OCI-LY7 (cell line): ENCODE measurements around the gene DPP10. TPM values are rescaled to one million over a fixed set of nuclear protein-coding genes. Genes with fewer than 3 reads are reported as not detected.

ENCODE experiments used
- BruUV-seq: library from RNA; stranded (reverse); fragments of 400-500 nt; replicated peaks from 2 replicates; lab custom pipeline; 2021; lab: Mats Ljungman, UMichigan
- CTCF ChIA-PET: fragments of 300-600 bp; sonication (Branson Sonifier 250); formaldehyde crosslinking; loops from one replicate; lab custom pipeline; 2022; ENCODE audit warnings: antibody characterized with exemption; ENCODE audit not compliant: unreplicated experiment; lab: Charles Lee
- POLR2A ChIA-PET: fragments of 300-600 bp; sonication (Branson Sonifier 250); formaldehyde crosslinking; loops from one replicate; lab custom pipeline; 2022; ENCODE audit warnings: antibody characterized with exemption; lab: Charles Lee
- DNase-seq: peaks from one replicate; pipeline ENCODE4 v3.0.0-alpha.2; 2015; ENCODE audit warnings: low spot score
- H2AFZ ChIP-seq: fragments of 200-600 bp; sonication (generic), shearing (Covaris generic); 2 replicates; pipeline ENCODE4 v1.6.1; 2014; ENCODE audit warnings: mild to moderate bottlenecking, antibody characterized with exemption, low read length, moderate library complexity
- H3K27ac ChIP-seq: fragments of 200-600 bp; sonication (generic); 2 replicates; pipeline ENCODE4 v1.5.1; 2014; ENCODE audit warnings: mixed run types, low read depth, mild to moderate bottlenecking, moderate library complexity, low read length, inconsistent platforms; ENCODE audit not compliant: poor library complexity, severe bottlenecking
- H3K36me3 ChIP-seq: fragments of 200-600 bp; sonication (generic); 2 replicates; pipeline ENCODE4 v1.6.1; 2014; ENCODE audit warnings: mild to moderate bottlenecking, antibody characterized with exemption, low read length, moderate library complexity, mixed read lengths; ENCODE audit not compliant: insufficient read depth
- H3K4me1 ChIP-seq: fragments of 200-600 bp; sonication (generic); 2 replicates; pipeline ENCODE4 v1.5.1; 2014; ENCODE audit warnings: mild to moderate bottlenecking, low read length; ENCODE audit not compliant: insufficient read depth, poor library complexity, severe bottlenecking
- H3K4me2 ChIP-seq: fragments of 200-600 bp; sonication (generic); 2 replicates; pipeline ENCODE4 v1.6.1; 2014; ENCODE audit warnings: mild to moderate bottlenecking, low read length
- H3K4me3 ChIP-seq: fragments of 200-600 bp; sonication (generic); 2 replicates; pipeline ENCODE4 v1.5.1; 2014; ENCODE audit warnings: mild to moderate bottlenecking, low read depth, low read length; ENCODE audit not compliant: poor library complexity, severe bottlenecking
- H3K79me2 ChIP-seq: fragments of 200-600 bp; sonication (generic); 2 replicates; pipeline ENCODE4 v1.6.1; 2016; ENCODE audit warnings: low read depth, mild to moderate bottlenecking, low read length, moderate library complexity, mixed read lengths; ENCODE audit not compliant: insufficient read depth
- H3K9me2 ChIP-seq: fragments of 200-600 bp; sonication (generic); 2 replicates; pipeline ENCODE4 v1.6.1; 2016; ENCODE audit warnings: mild to moderate bottlenecking, low read length, mixed read lengths; ENCODE audit not compliant: insufficient read depth
- H3K9me3 ChIP-seq: fragments of 200-600 bp; sonication (generic); 2 replicates; pipeline ENCODE4 v1.6.1; 2014; ENCODE audit warnings: mild to moderate bottlenecking, mixed run types, low read length, mixed read lengths
- H4K20me1 ChIP-seq: fragments of 200-600 bp; sonication (generic); 2 replicates; pipeline ENCODE4 v1.6.1; 2014; ENCODE audit warnings: mild to moderate bottlenecking, antibody characterized with exemption, low read length, moderate library complexity, mixed read lengths; ENCODE audit not compliant: insufficient read depth
- EZH2phosphoT487 ChIP-seq: fragments of 200-600 bp; sonication (generic); IDR thresholded peaks from 2 replicates; pipeline ENCODE4 v1.6.1; 2018; ENCODE audit warnings: low read depth, borderline replicate concordance, mild to moderate bottlenecking, mixed run types, antibody characterized with exemption, low read length, moderate library complexity, mixed read lengths
- intact Hi-C: fragments of 100-400 bp; cut with micrococcal nuclease; formaldehyde crosslinking; loops from one replicate; pipeline ENCODE4 v1.10.0; 2022; ENCODE audit not compliant: unreplicated experiment
- total RNA-seq, 2 experiments: library from RNA; depleted of rRNA in 1 of 2; stranded (reverse); fragments of >200 nt in 1 of 2; shearing (Covaris generic) in 1 of 2; gene quantifications; 2 replicates each; pipeline ENCODE4 v1.2.3, GENCODE V29; 2014 to 2022
- TF ChIP-seq, protein P1 (sequence below): fragments of 200-600 bp; sonication (generic); conservative IDR thresholded peaks from 2 replicates; pipeline ENCODE4 v1.5.1; 2014; ENCODE audit warnings: mild to moderate bottlenecking, antibody characterized with exemption, low read length, moderate library complexity, mixed read lengths

The DPP10 gene
- total RNA-seq, 2 experiments from 2014 or later: not detected

DNA sequence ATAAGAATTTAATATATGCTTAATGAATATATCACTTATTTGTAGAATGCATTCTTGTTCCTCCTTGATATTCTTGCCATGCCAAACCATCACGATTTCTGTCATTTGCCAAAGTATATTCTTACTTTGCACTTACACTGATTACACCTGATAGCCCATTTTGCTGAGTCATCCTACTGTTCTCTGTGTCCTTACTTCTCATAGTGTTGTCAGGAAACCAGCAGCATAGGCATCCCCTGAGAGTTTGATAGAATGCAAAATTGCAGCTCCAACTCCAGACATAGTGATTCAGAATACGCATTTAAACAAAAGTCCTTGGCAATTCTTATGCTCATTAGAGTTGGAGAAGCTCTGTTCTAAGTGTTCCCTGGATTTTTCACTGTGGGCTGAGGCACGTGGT lies 687.1 kb downstream of the DPP10 start:
- POLR2A ChIA-PET: no interaction called here
- Histone ChIP-seq H2AFZ (no peak overlapping the region), H3K4me2 (no peak overlapping the region), H3K4me3 (no peak overlapping the region), H3K79me2 (no peaks in the 10 kb centered on the region), H3K36me3 (no peaks in the 10 kb centered on the region), H3K27ac (no peak overlapping the region), H4K20me1 (no peaks in the 10 kb centered on the region), H3K4me1 (no peaks in the 10 kb centered on the region), H3K9me2 (no peaks in the 10 kb centered on the region), H3K9me3 (no peaks in the 10 kb centered on the region)
- DNase-seq: no peak
- no TSS peak for BruUV-seq
- intact Hi-C loops: no loop called here
- CTCF ChIA-PET: no interaction called here
- TF ChIP-seq, protein P1, sequence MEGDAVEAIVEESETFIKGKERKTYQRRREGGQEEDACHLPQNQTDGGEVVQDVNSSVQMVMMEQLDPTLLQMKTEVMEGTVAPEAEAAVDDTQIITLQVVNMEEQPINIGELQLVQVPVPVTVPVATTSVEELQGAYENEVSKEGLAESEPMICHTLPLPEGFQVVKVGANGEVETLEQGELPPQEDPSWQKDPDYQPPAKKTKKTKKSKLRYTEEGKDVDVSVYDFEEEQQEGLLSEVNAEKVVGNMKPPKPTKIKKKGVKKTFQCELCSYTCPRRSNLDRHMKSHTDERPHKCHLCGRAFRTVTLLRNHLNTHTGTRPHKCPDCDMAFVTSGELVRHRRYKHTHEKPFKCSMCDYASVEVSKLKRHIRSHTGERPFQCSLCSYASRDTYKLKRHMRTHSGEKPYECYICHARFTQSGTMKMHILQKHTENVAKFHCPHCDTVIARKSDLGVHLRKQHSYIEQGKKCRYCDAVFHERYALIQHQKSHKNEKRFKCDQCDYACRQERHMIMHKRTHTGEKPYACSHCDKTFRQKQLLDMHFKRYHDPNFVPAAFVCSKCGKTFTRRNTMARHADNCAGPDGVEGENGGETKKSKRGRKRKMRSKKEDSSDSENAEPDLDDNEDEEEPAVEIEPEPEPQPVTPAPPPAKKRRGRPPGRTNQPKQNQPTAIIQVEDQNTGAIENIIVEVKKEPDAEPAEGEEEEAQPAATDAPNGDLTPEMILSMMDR: no peak
- TF ChIP-seq EZH2phosphoT487: no peak

DNA sequence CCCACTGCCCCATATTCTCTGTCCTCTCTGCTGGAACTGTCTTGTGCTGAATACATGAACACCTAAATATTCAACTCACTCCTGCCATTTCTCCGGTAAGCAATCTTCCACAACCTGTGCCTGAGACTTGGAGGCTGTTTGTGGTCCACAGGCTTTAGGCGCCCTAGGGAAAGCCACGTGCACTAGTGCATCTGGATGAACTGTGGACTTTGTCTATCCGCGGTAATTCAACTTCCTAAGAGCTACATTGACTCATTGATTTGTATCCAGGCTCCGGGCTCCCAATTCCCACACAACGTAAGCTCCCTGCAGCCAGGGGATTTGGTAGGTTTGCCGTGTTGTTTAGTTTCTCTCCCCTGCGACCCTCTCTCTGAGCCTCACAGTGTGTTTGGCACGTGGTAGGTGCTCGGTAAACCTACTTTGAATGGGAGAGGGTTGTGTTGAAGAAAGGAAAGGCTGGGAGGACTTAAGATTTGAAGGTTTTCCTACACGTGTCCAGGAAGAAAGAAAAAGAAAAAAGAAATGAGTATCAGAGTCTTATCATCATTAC lies 718.2 kb downstream of the DPP10 start:
- POLR2A ChIA-PET: interaction anchor here (0.7 kb wide), 1 partner anchor 136 kb away, joined by 3 read pairs; no protein-coding TSS in a partner anchor
- H3K4me2 ChIP-seq: no peak overlapping the region
- no peaks in the 10 kb centered on the region for H3K4me1 ChIP-seq
- DNase-seq: no peak
- H3K9me3 ChIP-seq: no peaks in the 10 kb centered on the region
- H4K20me1 ChIP-seq: no peaks in the 10 kb centered on the region
- no peaks in the 10 kb centered on the region; the same call in 1 of the 2 replicates for H3K9me2 ChIP-seq
- H3K36me3 ChIP-seq: no peaks in the 10 kb centered on the region
- H2AFZ ChIP-seq: no peak overlapping the region
- intact Hi-C loops: no loop called here
- no peaks in the 10 kb centered on the region for H3K79me2 ChIP-seq
- H3K4me3 ChIP-seq: no peak overlapping the region
- TF ChIP-seq EZH2phosphoT487: no peak
- TF ChIP-seq, protein P1: no peak
- no peak overlapping the region for H3K27ac ChIP-seq
- CTCF ChIA-PET: no interaction called here
- no TSS peak for BruUV-seq

DNA sequence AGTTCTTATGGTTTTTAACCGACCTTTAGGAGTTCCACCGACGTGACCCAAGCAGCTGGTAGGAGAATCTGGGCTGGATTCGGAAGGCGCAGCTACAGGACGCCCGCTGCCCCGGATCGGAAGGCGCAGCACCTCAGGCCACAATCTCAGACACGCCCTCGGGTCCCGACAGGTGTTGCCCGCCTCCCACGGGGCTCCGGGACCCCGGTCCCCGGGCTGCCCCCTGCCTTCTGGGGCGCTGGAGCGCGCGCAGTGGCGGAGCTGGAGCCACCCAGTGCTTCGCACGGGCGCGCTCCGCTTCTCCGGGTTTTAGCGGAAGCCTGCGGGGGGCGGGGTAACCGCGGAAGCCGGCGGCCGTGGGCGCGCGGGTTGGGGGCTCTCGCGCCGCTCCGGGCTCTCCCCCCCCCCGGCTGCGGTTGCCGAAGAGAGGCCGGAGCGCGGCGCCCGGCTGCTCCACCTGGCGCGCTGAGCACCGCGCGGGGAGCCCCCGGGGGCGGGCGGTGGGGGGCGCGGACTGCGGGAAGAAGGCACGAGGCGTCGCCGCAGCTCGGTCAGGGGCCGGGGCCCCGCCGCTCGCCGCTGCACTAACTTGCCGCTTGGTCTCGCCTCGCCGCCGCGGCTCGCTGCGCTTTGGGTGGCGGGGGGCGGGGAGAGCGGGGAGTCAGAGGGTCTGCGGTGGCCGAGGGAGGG lies 718.8 kb downstream of the DPP10 start:
- no peaks in the 10 kb centered on the region for H3K9me3 ChIP-seq
- no peak overlapping the region for H3K4me3 ChIP-seq
- ChIA-PET POLR2A (interaction anchor here (0.7 kb wide), 1 partner anchor 135 kb away, joined by 3 read pairs; no protein-coding TSS in a partner anchor), CTCF (no interaction called here)
- TF ChIP-seq, protein P1: no peak
- TF ChIP-seq EZH2phosphoT487: no peak
- no peaks in the 10 kb centered on the region for H3K36me3 ChIP-seq
- H3K4me2 ChIP-seq: no peak overlapping the region
- no peak for DNase-seq
- no peak overlapping the region for H3K27ac ChIP-seq
- H3K9me2 ChIP-seq: no peaks in the 10 kb centered on the region; the same call in 1 of the 2 replicates
- H2AFZ ChIP-seq: no peak overlapping the region
- no peaks in the 10 kb centered on the region for H4K20me1 ChIP-seq
- H3K79me2 ChIP-seq: no peaks in the 10 kb centered on the region
- intact Hi-C loops: no loop called here
- no peaks in the 10 kb centered on the region for H3K4me1 ChIP-seq
- BruUV-seq: no TSS peak
